Fibroblast of lung (primary cell): ENCODE data around the gene TTLL9.

ENCODE experiments used
- EZH2 ChIP-seq: IDR thresholded peaks from 2 replicates; pipeline ENCODE4 v1.5.1; 2012; ENCODE audit warnings: low read length, control low read depth, mild to moderate bottlenecking; ENCODE audit errors: missing control alignments
- TF ChIP-seq, protein P1 (sequence below), 2 donors: IDR thresholded peaks in 1 of 2; conservative IDR thresholded peaks in 1 of 2; 1 replicate in 1 of 2; 2 replicates in 1 of 2; pipeline ENCODE4 v1.5.1; 2011 to 2012; ENCODE audit warnings: low read length in 2 of 2, control low read depth in 1 of 2, inconsistent platforms in 1 of 2, low read depth in 1 of 2, mild to moderate bottlenecking in 1 of 2

DNA sequence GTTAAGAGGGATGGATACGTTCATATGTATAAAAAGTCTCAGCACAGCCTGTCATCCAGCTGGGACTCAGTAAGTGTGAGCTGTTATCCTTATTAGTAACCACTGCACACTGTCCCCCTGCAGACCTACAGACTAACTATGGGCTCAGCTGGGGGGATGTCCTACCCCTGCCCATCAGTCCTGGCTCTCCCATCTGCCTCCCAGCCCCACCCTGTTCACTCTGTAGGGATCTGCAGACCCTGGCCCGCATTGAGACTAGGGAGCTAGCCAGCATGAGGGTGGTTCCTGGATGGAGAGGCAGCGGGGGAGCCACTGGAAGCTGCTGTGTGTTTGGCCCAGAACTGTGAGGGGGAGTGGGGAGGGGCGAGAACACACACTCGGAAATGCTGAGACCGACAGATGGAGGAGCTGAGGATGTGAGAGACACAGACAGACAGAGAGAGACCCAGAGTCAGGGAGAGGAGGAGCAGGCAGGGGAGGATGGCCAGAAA is 114.6 kb downstream of the TTLL9 start:
- TF ChIP-seq, protein P1, sequence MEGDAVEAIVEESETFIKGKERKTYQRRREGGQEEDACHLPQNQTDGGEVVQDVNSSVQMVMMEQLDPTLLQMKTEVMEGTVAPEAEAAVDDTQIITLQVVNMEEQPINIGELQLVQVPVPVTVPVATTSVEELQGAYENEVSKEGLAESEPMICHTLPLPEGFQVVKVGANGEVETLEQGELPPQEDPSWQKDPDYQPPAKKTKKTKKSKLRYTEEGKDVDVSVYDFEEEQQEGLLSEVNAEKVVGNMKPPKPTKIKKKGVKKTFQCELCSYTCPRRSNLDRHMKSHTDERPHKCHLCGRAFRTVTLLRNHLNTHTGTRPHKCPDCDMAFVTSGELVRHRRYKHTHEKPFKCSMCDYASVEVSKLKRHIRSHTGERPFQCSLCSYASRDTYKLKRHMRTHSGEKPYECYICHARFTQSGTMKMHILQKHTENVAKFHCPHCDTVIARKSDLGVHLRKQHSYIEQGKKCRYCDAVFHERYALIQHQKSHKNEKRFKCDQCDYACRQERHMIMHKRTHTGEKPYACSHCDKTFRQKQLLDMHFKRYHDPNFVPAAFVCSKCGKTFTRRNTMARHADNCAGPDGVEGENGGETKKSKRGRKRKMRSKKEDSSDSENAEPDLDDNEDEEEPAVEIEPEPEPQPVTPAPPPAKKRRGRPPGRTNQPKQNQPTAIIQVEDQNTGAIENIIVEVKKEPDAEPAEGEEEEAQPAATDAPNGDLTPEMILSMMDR (conservative IDR thresholded peaks at IDR 0.05 in 1 of 2, IDR thresholded peaks at IDR 0.05 in 1 of 2; ENCODE audit: low read depth in 1 of 2, low read length in 2 of 2), result no peak
- TF ChIP-seq EZH2, result no peak
